ENCODE measurements around the gene ZNF786. TPM values are rescaled to one million over a fixed set of nuclear protein-coding genes. Genes with fewer than 3 reads are reported as not detected.
A peak's percentile ranks its signal among the peaks of the same experiment; 100 is the strongest.

ZNF786 gene
- total and polyA plus RNA-seq, 9 of the 15 experiments (the other 6 are each of a cell fraction or from before 2014, with no cell fraction given) = 0.31 to 5.4 (median 3.0) TPM

- TF ChIP-seq POLR2AphosphoS2 (IDR thresholded peaks at IDR 0.05; ENCODE audit: low read length) (no peak), MEF2D (tag; conservative IDR thresholded peaks at IDR 0.05; ENCODE audit: low read depth) (no peak), PRPF4 (IDR thresholded peaks at IDR 0.05; ENCODE audit: insufficient read depth, low read depth, low read length, poor library complexity, severe bottlenecking) (peak; percentile 2), ZNF449 (CRISPR knock-in tag; IDR thresholded peaks at IDR 0.05) (no peak), XRCC5 (IDR thresholded peaks at IDR 0.05; ENCODE audit: low read depth, low read length) (no peak), NR3C1 (CRISPR knock-in tag; IDR thresholded peaks at IDR 0.05) (peak; percentile 75; the same call in 1 of the 2 replicates), PHTF2 (CRISPR knock-in tag; IDR thresholded peaks at IDR 0.05) (no peak), NKRF (IDR thresholded peaks at IDR 0.05; ENCODE audit: borderline replicate concordance) (peak; percentile 21; the same call in 1 of the 2 replicates), ARID1B (IDR thresholded peaks at IDR 0.05) (no peak), ZNF143 (CRISPR knock-in tag; IDR thresholded peaks at IDR 0.05) (no peak), ATF4 (CRISPR knock-in tag; IDR thresholded peaks at IDR 0.05) (no peak), HDAC1 (IDR thresholded peaks at IDR 0.05) (peak in 1 of 2 experiments; percentile 45; a peak in 2 of 4 replicates), ZNF668 (CRISPR knock-in tag; IDR thresholded peaks at IDR 0.05) (no peak), ZBTB1 (CRISPR knock-in tag; IDR thresholded peaks at IDR 0.05; ENCODE audit: borderline replicate concordance, low read depth) (no peak; the same call in 1 of the 2 replicates), ZNF707 (CRISPR knock-in tag; conservative IDR thresholded peaks at IDR 0.05) (no peak), ZC3H8 (IDR thresholded peaks at IDR 0.05) (no peak), ID3 (CRISPR knock-in tag; IDR thresholded peaks at IDR 0.05) (no peak), ID3 (tag; IDR thresholded peaks at IDR 0.05) (peak; percentile 14; the same call in 1 of the 2 replicates), LCOR (CRISPR knock-in tag; IDR thresholded peaks at IDR 0.05) (no peak)
- TF ChIP-seq, protein P1, sequence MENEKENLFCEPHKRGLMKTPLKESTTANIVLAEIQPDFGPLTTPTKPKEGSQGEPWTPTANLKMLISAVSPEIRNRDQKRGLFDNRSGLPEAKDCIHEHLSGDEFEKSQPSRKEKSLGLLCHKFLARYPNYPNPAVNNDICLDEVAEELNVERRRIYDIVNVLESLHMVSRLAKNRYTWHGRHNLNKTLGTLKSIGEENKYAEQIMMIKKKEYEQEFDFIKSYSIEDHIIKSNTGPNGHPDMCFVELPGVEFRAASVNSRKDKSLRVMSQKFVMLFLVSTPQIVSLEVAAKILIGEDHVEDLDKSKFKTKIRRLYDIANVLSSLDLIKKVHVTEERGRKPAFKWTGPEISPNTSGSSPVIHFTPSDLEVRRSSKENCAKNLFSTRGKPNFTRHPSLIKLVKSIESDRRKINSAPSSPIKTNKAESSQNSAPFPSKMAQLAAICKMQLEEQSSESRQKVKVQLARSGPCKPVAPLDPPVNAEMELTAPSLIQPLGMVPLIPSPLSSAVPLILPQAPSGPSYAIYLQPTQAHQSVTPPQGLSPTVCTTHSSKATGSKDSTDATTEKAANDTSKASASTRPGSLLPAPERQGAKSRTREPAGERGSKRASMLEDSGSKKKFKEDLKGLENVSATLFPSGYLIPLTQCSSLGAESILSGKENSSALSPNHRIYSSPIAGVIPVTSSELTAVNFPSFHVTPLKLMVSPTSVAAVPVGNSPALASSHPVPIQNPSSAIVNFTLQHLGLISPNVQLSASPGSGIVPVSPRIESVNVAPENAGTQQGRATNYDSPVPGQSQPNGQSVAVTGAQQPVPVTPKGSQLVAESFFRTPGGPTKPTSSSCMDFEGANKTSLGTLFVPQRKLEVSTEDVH (IDR thresholded peaks at IDR 0.05; ENCODE audit: low read depth, partially characterized antibody) = no peak
These were observed 36.2 kb upstream of the ZNF786 start (continued) for GRCh38 chr7:149126662-149127266.
